ENCODE data around the gene FOXO4. TPM values are rescaled to one million over a fixed set of nuclear protein-coding genes. Genes with fewer than 3 reads are reported as not detected.

The FOXO4 gene
- total RNA-seq, 2 experiments from 2014 or later: 7.9 to 8.9 TPM

GRCh38 chrX:71100581-71101505, 5.2 kb downstream of the FOXO4 start:
- H3K36me3 Mint-ChIP-seq (ENCODE audit: low read depth): peaks cover 10% of the 10 kb centered on the region
- peak; percentile 51 for DNase-seq
- intact Hi-C loops (cut with micrococcal nuclease): no loop called here
- H3K4me3 Mint-ChIP-seq: no peak overlapping the region
- peaks cover 69% of the 10 kb centered on the region for H3K4me1 Mint-ChIP-seq (ENCODE audit: low read depth)
- CTCF ChIA-PET: interaction anchor here (0.9 to 4.6 kb wide), 6 partner anchors 9 to 77 kb away, joined by 4 to 60 read pairs (median 6); partner anchors contain the start of genes IL2RG and MED12
- no peaks in the 10 kb centered on the region for H3K27me3 Mint-ChIP-seq (ENCODE audit: low read depth)
- H3K9me3 Mint-ChIP-seq: no peaks in the 10 kb centered on the region
- H3K27ac Mint-ChIP-seq: peak overlapping the region; percentile 69

- H3K27ac Mint-ChIP-seq: peak overlapping the region; percentile 95
- CTCF ChIA-PET: interaction anchor here (1.9 to 4.6 kb wide), 3 partner anchors 10 to 28 kb away, joined by 8 to 60 read pairs (median 20); partner anchors contain the start of genes IL2RG and MED12
- no peak for DNase-seq
- no peaks in the 10 kb centered on the region for H3K9me3 Mint-ChIP-seq
- H3K27me3 Mint-ChIP-seq (ENCODE audit: low read depth): no peaks in the 10 kb centered on the region
- intact Hi-C loops (cut with micrococcal nuclease): no loop called here
- no peak overlapping the region for H3K4me3 Mint-ChIP-seq
- H3K4me1 Mint-ChIP-seq (ENCODE audit: low read depth): peaks cover 77% of the 10 kb centered on the region
- H3K36me3 Mint-ChIP-seq (ENCODE audit: low read depth): peaks cover 21% of the 10 kb centered on the region
Observed at GRCh38 chrX:71102292-71102691, 6.6 kb downstream of the FOXO4 start.

DNA sequence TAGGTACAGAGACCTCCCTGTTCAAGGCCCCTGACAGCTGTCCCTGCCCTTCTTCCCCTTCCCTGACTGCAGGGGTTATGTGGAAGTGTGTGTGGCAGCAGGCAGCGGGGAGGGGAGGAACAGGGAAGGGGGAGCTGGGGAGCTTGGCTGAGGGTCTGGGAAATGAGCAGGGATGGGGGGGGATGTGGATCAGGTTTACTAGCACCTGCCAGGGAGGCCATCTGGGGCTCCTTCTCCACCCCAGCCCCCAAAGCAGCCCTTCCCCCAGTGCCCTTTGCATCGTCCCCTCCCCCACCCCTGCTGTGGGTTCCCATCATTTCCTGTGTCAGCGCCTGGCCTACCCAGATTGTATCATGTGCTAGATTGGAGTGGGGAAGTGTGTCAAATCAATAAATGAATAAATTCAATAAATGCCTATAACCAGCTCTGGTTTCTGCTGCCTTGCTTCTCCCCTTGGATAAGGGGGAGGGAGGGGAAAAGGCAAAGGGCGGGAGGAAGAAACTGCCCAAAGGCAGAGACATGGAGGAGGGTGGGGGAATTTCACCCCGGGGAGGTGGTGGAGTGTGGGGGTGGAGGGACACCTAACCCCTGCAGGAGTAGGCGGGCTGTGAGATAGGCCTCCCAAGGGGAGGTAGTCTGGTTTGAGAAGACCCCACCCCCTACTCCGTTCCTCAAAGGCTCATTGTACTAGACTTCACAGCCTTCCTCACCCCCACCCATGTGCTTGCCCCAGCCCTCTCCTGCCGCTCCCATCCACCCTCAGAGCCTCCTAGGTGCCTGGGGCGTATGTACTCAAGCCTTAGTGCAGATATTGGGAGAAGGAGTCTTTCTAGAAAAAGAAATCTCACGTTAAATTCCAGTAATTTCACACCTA, 7.7 kb downstream of the FOXO4 start:
- H3K4me1 Mint-ChIP-seq (ENCODE audit: low read depth): peaks cover 80% of the 10 kb centered on the region
- CTCF ChIA-PET: interaction anchor here (1.8 to 4.6 kb wide), 3 partner anchors 9 to 27 kb away, joined by 7 to 60 read pairs (median 20); partner anchors contain the start of gene IL2RG
- H3K9me3 Mint-ChIP-seq: no peaks in the 10 kb centered on the region
- H3K4me3 Mint-ChIP-seq: peak overlapping the region; percentile 53
- no peaks in the 10 kb centered on the region for H3K27me3 Mint-ChIP-seq (ENCODE audit: low read depth)
- peak; percentile 78 for DNase-seq
- H3K27ac Mint-ChIP-seq: peak overlapping the region; percentile 95
- intact Hi-C loops (cut with micrococcal nuclease): loop anchor here (1.0 kb wide), 1 partner anchor 8 kb away; the partner anchor contains the start of gene IL2RG
- peaks cover 32% of the 10 kb centered on the region for H3K36me3 Mint-ChIP-seq (ENCODE audit: low read depth)

DNA sequence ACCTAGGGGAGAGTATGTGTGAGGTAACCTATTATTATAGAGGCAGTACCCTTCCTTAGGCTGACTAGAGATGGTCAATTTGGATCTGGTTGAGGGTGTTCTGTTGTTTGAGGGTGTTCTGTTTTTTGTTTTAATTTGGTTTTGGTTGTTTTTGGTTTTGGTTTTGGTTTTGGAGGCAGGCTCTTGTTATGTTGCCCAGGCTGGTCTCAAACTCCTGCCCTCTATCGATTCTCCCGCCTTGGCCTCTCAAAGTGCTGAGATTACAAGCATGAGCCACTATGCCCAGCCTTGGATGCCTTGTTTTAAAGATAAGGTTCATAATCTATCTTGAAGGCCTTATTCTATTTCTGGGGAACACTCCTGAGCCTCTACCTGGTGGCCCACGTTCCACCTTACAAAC, 10.0 kb downstream of the FOXO4 start:
- intact Hi-C loops (cut with micrococcal nuclease): no loop called here
- Mint-ChIP-seq H3K27me3 (ENCODE audit: low read depth) (no peaks in the 10 kb centered on the region), H3K27ac (peak overlapping the region; percentile 95), H3K4me3 (peak overlapping the region; percentile 36), H3K4me1 (ENCODE audit: low read depth) (peaks cover 69% of the 10 kb centered on the region), H3K9me3 (no peaks in the 10 kb centered on the region), H3K36me3 (ENCODE audit: low read depth) (peaks cover 55% of the 10 kb centered on the region)
- DNase-seq: no peak
- CTCF ChIA-PET: no interaction called here

DNA sequence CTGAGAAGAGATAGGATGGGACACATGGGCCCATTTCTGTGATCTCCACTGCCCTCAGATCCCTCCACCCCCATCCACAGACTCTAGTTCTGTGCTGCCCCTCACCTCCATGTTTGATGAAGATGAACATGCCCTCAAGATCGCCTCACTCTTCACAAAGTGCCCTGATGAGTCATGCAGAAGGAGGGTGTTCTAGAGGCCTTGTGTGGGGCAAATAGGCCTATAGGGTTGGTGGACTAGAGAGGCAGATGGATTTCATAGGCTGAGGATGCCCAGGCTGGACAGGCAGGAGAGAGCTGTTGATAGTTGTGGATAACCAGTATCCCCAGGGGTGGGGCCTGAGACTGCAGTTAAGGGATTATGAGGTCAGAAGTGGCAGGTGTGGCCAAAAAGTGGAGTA, 10.8 kb downstream of the FOXO4 start, which contains the start of gene CXorf65:
Gene CXorf65 (minus strand): TSS at position 314 of the 400 bp plus-strand sequence. CDS start 184 bp downstream, at position 130.
- DNase-seq: peak; percentile 46
- Mint-ChIP-seq H3K4me3 (peak within 1 kb of the TSS; percentile 93), H3K27me3 (ENCODE audit: low read depth) (no peaks in the 10 kb centered on the region), H3K9me3 (no peaks in the 10 kb centered on the region), H3K27ac (peak within 1 kb of the TSS; percentile 95), H3K36me3 (ENCODE audit: low read depth) (peaks cover 62% of the 10 kb centered on the region), H3K4me1 (ENCODE audit: low read depth) (peaks cover 62% of the 10 kb centered on the region)
- CTCF ChIA-PET: no interaction called here
- intact Hi-C loops (cut with micrococcal nuclease): no loop called here

GRCh38 chrX:71107245-71107644, 11.6 kb downstream of the FOXO4 start:
- CTCF ChIA-PET: interaction anchor here (1.5 kb wide), 1 partner anchor 21 kb away, joined by 3 read pairs; no protein-coding TSS in a partner anchor
- Mint-ChIP-seq H3K9me3 (no peaks in the 10 kb centered on the region), H3K4me1 (ENCODE audit: low read depth) (peaks cover 57% of the 10 kb centered on the region), H3K27ac (peak overlapping the region; percentile 95), H3K36me3 (ENCODE audit: low read depth) (peaks cover 62% of the 10 kb centered on the region), H3K27me3 (ENCODE audit: low read depth) (no peaks in the 10 kb centered on the region), H3K4me3 (peak overlapping the region; percentile 93)
- DNase-seq: no peak
- intact Hi-C loops (cut with micrococcal nuclease): no loop called here

DNA sequence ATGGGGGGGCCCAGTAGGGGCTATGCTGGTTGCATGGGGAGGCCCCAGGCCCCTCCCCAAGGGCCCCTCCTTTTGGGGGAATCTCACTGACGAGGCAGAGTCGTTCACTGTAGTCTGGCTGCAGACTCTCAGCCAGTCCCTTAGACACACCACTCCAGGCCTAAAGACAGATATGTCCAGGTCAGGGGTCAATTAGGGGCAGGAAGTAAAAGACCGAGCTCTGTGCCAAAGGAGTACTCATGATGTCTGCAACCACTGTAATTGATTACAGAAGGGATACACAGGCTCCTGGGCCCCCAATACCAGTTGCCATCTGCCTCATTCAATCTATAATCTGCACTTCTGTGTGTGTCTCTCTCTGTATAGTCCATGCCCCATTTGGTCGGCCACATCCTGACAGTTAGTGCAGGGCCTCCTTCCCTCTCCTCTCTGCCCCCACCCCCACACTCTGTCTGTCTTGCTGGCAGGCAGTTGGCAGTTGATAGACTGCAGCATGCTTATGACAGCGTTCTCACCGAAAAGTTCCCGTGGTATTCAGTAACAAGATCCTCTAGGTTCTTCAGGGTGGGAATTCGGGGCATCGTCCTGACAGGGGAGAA, 12.2 kb downstream of the FOXO4 start:
- intact Hi-C loops (cut with micrococcal nuclease): no loop called here
- peaks cover 55% of the 10 kb centered on the region for H3K4me1 Mint-ChIP-seq (ENCODE audit: low read depth)
- peaks cover 62% of the 10 kb centered on the region for H3K36me3 Mint-ChIP-seq (ENCODE audit: low read depth)
- CTCF ChIA-PET: interaction anchor here (1.5 kb wide), 1 partner anchor 21 kb away, joined by 3 read pairs; no protein-coding TSS in a partner anchor
- H3K9me3 Mint-ChIP-seq: no peaks in the 10 kb centered on the region
- peak overlapping the region; percentile 95 for H3K27ac Mint-ChIP-seq
- H3K4me3 Mint-ChIP-seq: peak overlapping the region; percentile 93
- DNase-seq: peak; percentile 73
- no peaks in the 10 kb centered on the region for H3K27me3 Mint-ChIP-seq (ENCODE audit: low read depth)

DNA sequence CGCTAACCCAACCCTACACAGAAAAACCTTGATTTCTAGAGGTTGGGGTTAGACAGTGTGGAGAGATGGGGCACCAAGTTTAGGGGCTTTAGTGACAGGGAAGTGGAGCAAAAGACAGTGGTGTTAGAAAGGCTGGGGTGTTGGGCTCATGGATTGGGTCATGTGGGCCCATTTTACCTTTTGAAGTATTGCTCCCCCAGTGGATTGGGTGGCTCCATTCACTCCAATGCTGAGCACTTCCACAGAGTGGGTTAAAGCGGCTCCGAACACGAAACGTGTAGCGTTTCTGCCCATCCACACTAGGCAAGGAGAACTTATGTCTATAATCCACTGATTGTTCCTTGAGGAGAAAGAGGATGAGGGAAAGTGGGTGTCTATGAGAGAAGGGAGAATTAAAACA, 13.4 kb downstream of the FOXO4 start:
- no peak for DNase-seq
- H3K9me3 Mint-ChIP-seq: no peaks in the 10 kb centered on the region
- H3K27ac Mint-ChIP-seq: peak overlapping the region; percentile 95
- peaks cover 50% of the 10 kb centered on the region for H3K4me1 Mint-ChIP-seq (ENCODE audit: low read depth)
- H3K27me3 Mint-ChIP-seq (ENCODE audit: low read depth): no peaks in the 10 kb centered on the region
- intact Hi-C loops (cut with micrococcal nuclease): no loop called here
- H3K4me3 Mint-ChIP-seq: peak overlapping the region; percentile 93
- CTCF ChIA-PET: interaction anchor here (1.4 to 2.3 kb wide), 2 partner anchors 8 to 10 kb away, joined by 5 to 8 read pairs; no protein-coding TSS in a partner anchor
- peaks cover 60% of the 10 kb centered on the region for H3K36me3 Mint-ChIP-seq (ENCODE audit: low read depth)

DNA sequence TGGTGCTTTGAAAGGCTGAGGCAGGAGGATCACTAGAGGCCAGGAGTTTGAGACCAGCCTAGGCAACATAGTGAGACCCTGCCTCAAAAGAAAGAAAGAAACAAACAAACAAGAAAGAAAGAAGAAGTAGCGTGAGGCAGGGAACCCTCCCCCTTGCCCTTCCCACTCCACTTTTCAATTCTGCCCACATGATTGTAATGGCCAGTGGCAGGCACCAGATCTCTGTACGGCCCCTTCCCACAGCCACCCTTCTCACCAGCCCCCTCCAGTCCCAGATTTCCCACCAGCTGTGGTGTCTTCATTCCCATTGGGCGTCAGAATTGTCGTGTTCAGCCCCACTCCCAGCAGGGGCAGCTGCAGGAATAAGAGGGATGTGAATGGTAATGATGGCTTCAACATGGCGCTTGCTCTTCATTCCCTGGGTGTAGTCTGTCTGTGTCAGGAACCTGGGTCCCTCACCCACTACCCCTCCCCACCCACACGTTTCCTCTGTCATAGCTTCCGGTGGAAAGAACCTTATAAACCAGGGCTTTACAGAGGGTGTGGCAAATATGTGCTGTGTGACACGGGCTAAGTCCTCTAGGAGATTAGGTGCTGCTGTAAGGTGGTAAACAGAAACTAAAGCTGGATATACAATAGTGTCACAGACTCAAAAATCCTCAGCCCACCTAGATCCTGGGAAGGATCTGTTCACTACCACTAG, 15.6 kb downstream of the FOXO4 start, which contains the start of gene IL2RG:
Gene IL2RG (minus strand): TSS at position 437 of the 703 bp plus-strand sequence. CDS start 38 bp downstream, at position 399.
- peaks cover 47% of the 10 kb centered on the region for H3K36me3 Mint-ChIP-seq (ENCODE audit: low read depth)
- intact Hi-C loops (cut with micrococcal nuclease): loop anchor here (1.0 to 5.0 kb wide), 9 partner anchors 8 to 1511 kb away; partner anchors contain the start of genes CXCR3, NONO, SNX12 and TAF1
- H3K4me3 Mint-ChIP-seq: peak within 1 kb of the TSS; percentile 93
- H3K27ac Mint-ChIP-seq: peak within 1 kb of the TSS; percentile 95
- CTCF ChIA-PET: interaction anchor here (0.8 to 3.2 kb wide), 7 partner anchors 10 to 172 kb away, joined by 3 to 20 read pairs (median 7); partner anchors contain the start of gene NONO
- H3K4me1 Mint-ChIP-seq (ENCODE audit: low read depth): peaks cover 37% of the 10 kb centered on the region
- H3K27me3 Mint-ChIP-seq (ENCODE audit: low read depth): no peaks in the 10 kb centered on the region
- H3K9me3 Mint-ChIP-seq: no peaks in the 10 kb centered on the region
- peak; percentile 87 for DNase-seq

- H3K36me3 Mint-ChIP-seq (ENCODE audit: low read depth): peaks cover 43% of the 10 kb centered on the region
- peak overlapping the region; percentile 95 for H3K27ac Mint-ChIP-seq
- intact Hi-C loops (cut with micrococcal nuclease): loop anchor here (1.0 to 5.0 kb wide), 9 partner anchors 9 to 1510 kb away; partner anchors contain the start of genes CXCR3, NONO, SNX12 and TAF1
- H3K4me3 Mint-ChIP-seq: peak overlapping the region; percentile 93
- H3K27me3 Mint-ChIP-seq (ENCODE audit: low read depth): no peaks in the 10 kb centered on the region
- peaks cover 32% of the 10 kb centered on the region for H3K4me1 Mint-ChIP-seq (ENCODE audit: low read depth)
- CTCF ChIA-PET: interaction anchor here (0.8 to 3.2 kb wide), 6 partner anchors 10 to 172 kb away, joined by 3 to 20 read pairs (median 6); partner anchors contain the start of gene NONO
- DNase-seq: no peak
- no peaks in the 10 kb centered on the region for H3K9me3 Mint-ChIP-seq
Observed at GRCh38 chrX:71111921-71112431, 16.3 kb downstream of the FOXO4 start.

All from activated naive CD4-positive, alpha-beta T cell treated with anti-CD3 and anti-CD28 coated beads for 36 hours (primary cell).